SU-DHL-6 (cell line): ENCODE measurements around the gene SHQ1.
A peak's percentile ranks its signal among the peaks of the same experiment; 100 is the strongest.

Experiments
- H2AFZ ChIP-seq: fragments of 200-600 bp; sonication (generic); 2 replicates; pipeline ENCODE4 v1.6.1; 2014; ENCODE audit warnings: low read depth, mild to moderate bottlenecking, moderate library complexity, mixed read lengths, antibody characterized with exemption, low read length; ENCODE audit not compliant: severe bottlenecking
- H3F3A ChIP-seq: fragments of 200-600 bp; shearing (Covaris generic); 2 replicates; pipeline ENCODE4 v1.6.0; 2016; ENCODE audit warnings: antibody characterized with exemption, mild to moderate bottlenecking; ENCODE audit not compliant: insufficient read depth
- H3K27ac ChIP-seq: fragments of 200-600 bp; sonication (generic); 2 replicates; pipeline ENCODE4 v1.5.1; 2016; ENCODE audit warnings: low read depth, mild to moderate bottlenecking, low read length, moderate library complexity, mixed read lengths
- H3K27me3 ChIP-seq: fragments of 200-600 bp; sonication (generic), shearing (Covaris generic); 2 replicates; pipeline ENCODE4 v1.6.0; 2014; ENCODE audit warnings: mild to moderate bottlenecking, low read length
- H3K36me3 ChIP-seq: fragments of 200-600 bp; sonication (generic); 2 replicates; pipeline ENCODE4 v1.6.1; 2014; ENCODE audit warnings: mild to moderate bottlenecking, low read length, mixed read lengths
- H3K4me2 ChIP-seq: fragments of 300-600, 200-600 bp; shearing (Covaris generic), sonication (generic); 2 replicates; pipeline ENCODE4 v1.6.0; 2014; ENCODE audit warnings: low read length, low read depth, mild to moderate bottlenecking; ENCODE audit not compliant: poor library complexity, severe bottlenecking
- H3K4me3 ChIP-seq: fragments of 200-600 bp; sonication (generic); 2 replicates; pipeline ENCODE4 v1.5.1; 2014; ENCODE audit warnings: antibody characterized with exemption, low read length, mild to moderate bottlenecking, mixed read lengths; ENCODE audit not compliant: insufficient read depth, poor library complexity, severe bottlenecking
- H3K79me2 ChIP-seq: fragments of 200-600 bp; sonication (generic); 2 replicates; pipeline ENCODE4 v1.6.1; 2014; ENCODE audit warnings: mild to moderate bottlenecking, low read length, moderate library complexity; ENCODE audit not compliant: insufficient read depth
- H3K9ac ChIP-seq: fragments of 200-600 bp; sonication (generic); 2 replicates; pipeline ENCODE4 v1.7.0; 2014; ENCODE audit warnings: mild to moderate bottlenecking, low read length
- H3K9me2 ChIP-seq: fragments of 200-600 bp; sonication (generic); replicated peaks from 2 replicates; pipeline ENCODE4 v1.6.1; 2014; ENCODE audit warnings: low read length; ENCODE audit not compliant: insufficient read depth
- H3K9me3 ChIP-seq: fragments of 200-600 bp; sonication (generic); 2 replicates; pipeline ENCODE4 v1.6.1; 2014; ENCODE audit warnings: low read length, mixed read lengths; ENCODE audit not compliant: insufficient read depth
- H4K20me1 ChIP-seq: fragments of 200-600 bp; sonication (generic); 2 replicates; pipeline ENCODE4 v1.6.1; 2014; ENCODE audit warnings: low read depth, mild to moderate bottlenecking, antibody characterized with exemption, low read length, moderate library complexity, mixed read lengths
- CTCF ChIP-seq: fragments of 200-600 bp; sonication (generic); IDR thresholded peaks from one replicate; pipeline ENCODE4 v1.5.1; 2017; ENCODE audit warnings: antibody characterized with exemption, mild to moderate bottlenecking, low read length, moderate library complexity; ENCODE audit not compliant: insufficient read depth, poor library complexity, severe bottlenecking
- EZH2phosphoT487 ChIP-seq: fragments of 200-600 bp; sonication (generic), shearing (Covaris generic); conservative IDR thresholded peaks from 2 replicates; pipeline ENCODE4 v1.6.1; 2018; ENCODE audit warnings: mild to moderate bottlenecking, antibody characterized with exemption, low read length, moderate library complexity, mixed read lengths

The SHQ1 gene

GRCh38 chr3:72860053-72860452, 11.8 kb upstream of the SHQ1 start:
- Histone ChIP-seq H4K20me1 (no peaks in the 10 kb centered on the region), H3K9me3 (no peaks in the 10 kb centered on the region), H3K27me3 (no peaks in the 10 kb centered on the region), H3K27ac (no peak overlapping the region), H3K36me3 (no peaks in the 10 kb centered on the region), H3F3A (no peaks in the 10 kb centered on the region), H3K4me3 (no peak overlapping the region), H3K4me2 (no peak overlapping the region), H3K9ac (no peak overlapping the region), H3K79me2 (no peaks in the 10 kb centered on the region), H2AFZ (no peak overlapping the region), H3K9me2 (no peaks in the 10 kb centered on the region)
- TF ChIP-seq CTCF = no peak
- TF ChIP-seq EZH2phosphoT487 = no peak

GRCh38 chr3:72855001-72855400, 6.8 kb upstream of the SHQ1 start:
- Histone ChIP-seq H3F3A (peaks cover 3% of the 10 kb centered on the region; the same call in 1 of the 2 replicates), H3K27me3 (no peaks in the 10 kb centered on the region), H3K9ac (no peak overlapping the region), H3K79me2 (no peaks in the 10 kb centered on the region), H4K20me1 (no peaks in the 10 kb centered on the region), H3K4me2 (no peak overlapping the region), H3K9me3 (no peaks in the 10 kb centered on the region), H2AFZ (no peak overlapping the region), H3K4me3 (no peak overlapping the region), H3K9me2 (no peaks in the 10 kb centered on the region), H3K27ac (no peak overlapping the region), H3K36me3 (no peaks in the 10 kb centered on the region)
- no peak for TF ChIP-seq CTCF
- TF ChIP-seq EZH2phosphoT487 = no peak

- Histone ChIP-seq H3K9me3 (no peaks in the 10 kb centered on the region), H3K9ac (peak overlapping the region; percentile 72)
These were observed 447 bp upstream of the SHQ1 start for GRCh38 chr3:72848703-72849081.

More at GRCh38 chr3:72848703-72849081, 447 bp upstream of the SHQ1 start:
- H4K20me1 ChIP-seq = peaks cover 6% of the 10 kb centered on the region; the same call in 1 of the 2 replicates
- H3K79me2 ChIP-seq = peaks cover 44% of the 10 kb centered on the region
- H3K9me2 ChIP-seq = no peaks in the 10 kb centered on the region
- peaks cover 5% of the 10 kb centered on the region; the same call in 1 of the 2 replicates for H3F3A ChIP-seq
- H3K36me3 ChIP-seq = no peaks in the 10 kb centered on the region
- peak overlapping the region; percentile 59 for H2AFZ ChIP-seq
- no peak overlapping the region for H3K27ac ChIP-seq
- H3K27me3 ChIP-seq = no peaks in the 10 kb centered on the region
- TF ChIP-seq CTCF (no peak), EZH2phosphoT487 (no peak)
- H3K4me3 ChIP-seq = peak overlapping the region; percentile 68
- H3K4me2 ChIP-seq = peak overlapping the region; percentile 86
